HCT116 (cell line): ENCODE data around the gene XYLT1. TPM values are rescaled to one million over a fixed set of nuclear protein-coding genes. Genes with fewer than 3 reads are reported as not detected.

Experiments
- ATAC-seq: fragments of 200-7000 bp; cut with Tn5 transposase; 2 replicates; pipeline ENCODE4 v1.9.1; 2020; ENCODE audit warnings: mild to moderate bottlenecking, moderate library complexity
- BruUV-seq: library from RNA; stranded (reverse); fragments of 400-500 nt; replicated peaks from 2 replicates; lab custom pipeline; 2021; lab: Mats Ljungman, UMichigan
- CTCF ChIA-PET: fragments of 300-600 bp; sonication (Branson Sonifier 250); formaldehyde crosslinking; loops from one replicate; lab custom pipeline; 2021; ENCODE audit warnings: antibody characterized with exemption; lab: Charles Lee
- POLR2A ChIA-PET: fragments of 300-600, 350-600 bp; sonication (Branson Sonifier 250); formaldehyde crosslinking; loops from one replicate; lab custom pipeline; 2021; ENCODE audit warnings: antibody characterized with exemption; lab: Charles Lee
- RAD21 ChIA-PET, 2 experiments: fragments of 300-600 bp; sonication (Branson Sonifier 250); formaldehyde crosslinking; loops; one replicate each; lab custom pipeline; 2023; ENCODE audit warnings: low total read pairs in 2 of 2; ENCODE audit not compliant: uncharacterized antibody in 2 of 2, unreplicated experiment in 2 of 2, low non-redundant PET in 1 of 2; lab: Charles Lee
- DNase-seq: peaks from one replicate; pipeline ENCODE4 v3.0.0-alpha.2; 2010; ENCODE audit warnings: low read depth, low spot score
- H2AFZ ChIP-seq: fragments of 200-600 bp; shearing (Covaris generic), sonication (generic); 2 replicates; pipeline ENCODE4 v1.6.1; 2017; ENCODE audit warnings: low read depth, mixed run types, mixed read lengths, antibody characterized with exemption, low read length; ENCODE audit not compliant: poor library complexity, severe bottlenecking
- H3K27ac ChIP-seq: 2 replicates; pipeline ENCODE4 v1.5.1; 2012; ENCODE audit warnings: low read depth, low read length
- H3K27me3 ChIP-seq: fragments of 200-600 bp; sonication (generic); 2 replicates; pipeline ENCODE4 v1.6.1; 2016; ENCODE audit warnings: mixed run types, low read length, mixed read lengths; ENCODE audit not compliant: insufficient read depth
- H3K36me3 ChIP-seq, 2 experiments: fragments of 200-500 bp in 1 of 2; fragments of 200-600 bp in 1 of 2; sonication (Bioruptor generic) in 1 of 2; sonication (generic) in 1 of 2; 2 replicates each; pipeline versions ENCODE4 v1.5.1 to v1.6.1; 2014 to 2016; ENCODE audit warnings: low read length in 2 of 2, inconsistent platforms in 1 of 2, mixed read lengths in 1 of 2, mixed run types in 1 of 2; ENCODE audit not compliant: insufficient read depth in 2 of 2, control insufficient read depth in 1 of 2
- H3K4me1 ChIP-seq, 2 experiments: fragments of 200-600 bp in 1 of 2; sonication (generic) in 1 of 2; 2 replicates each; pipeline versions ENCODE4 v1.5.1 to v1.6.1; 2012 to 2017; ENCODE audit warnings: low read length in 2 of 2, inconsistent platforms in 1 of 2, mild to moderate bottlenecking in 1 of 2, mixed read lengths in 1 of 2, mixed run types in 1 of 2, moderate library complexity in 1 of 2; ENCODE audit not compliant: insufficient read depth in 2 of 2, control insufficient read depth in 1 of 2
- H3K4me2 ChIP-seq: fragments of 200-600 bp; sonication (generic); 2 replicates; pipeline ENCODE4 v1.6.1; 2017; ENCODE audit warnings: mixed run types, low read length, mixed read lengths
- H3K4me3 ChIP-seq, 2 experiments: fragments of 200-600 bp in 1 of 2; sonication (generic) in 1 of 2; replicated peaks in 1 of 2; 2 replicates each; pipeline ENCODE4 v1.5.1; 2011 to 2016; ENCODE audit warnings: low read length in 2 of 2, control low read depth in 1 of 2, low read depth in 1 of 2, mild to moderate bottlenecking in 1 of 2, mixed read lengths in 1 of 2, mixed run types in 1 of 2
- H3K79me2 ChIP-seq: fragments of 200-600 bp; sonication (generic); 2 replicates; pipeline ENCODE4 v1.6.1; 2017; ENCODE audit warnings: mild to moderate bottlenecking, mixed run types, low read length, moderate library complexity, mixed read lengths; ENCODE audit not compliant: insufficient read depth
- H3K9ac ChIP-seq: fragments of 200-600 bp; sonication (generic); 2 replicates; pipeline ENCODE4 v1.6.1; 2016; ENCODE audit warnings: low read length, mixed read lengths
- H3K9me2 ChIP-seq: fragments of 200-600 bp; sonication (generic), shearing (Covaris generic); 2 replicates; pipeline ENCODE4 v1.6.1; 2017; ENCODE audit warnings: mixed run types, mild to moderate bottlenecking, moderate library complexity; ENCODE audit not compliant: insufficient read depth
- H3K9me3 ChIP-seq, 2 experiments: fragments of 200-500 bp in 1 of 2; fragments of 200-600 bp in 1 of 2; sonication (Bioruptor generic) in 1 of 2; sonication (generic) in 1 of 2; 2 replicates each; pipeline ENCODE4 v1.6.1; 2014 to 2017; ENCODE audit warnings: low read length in 2 of 2, mixed read lengths in 2 of 2, inconsistent platforms in 1 of 2, low read depth in 1 of 2, mild to moderate bottlenecking in 1 of 2, mixed run types in 1 of 2, moderate library complexity in 1 of 2; ENCODE audit not compliant: control insufficient read depth in 1 of 2, insufficient read depth in 1 of 2
- H4K20me1 ChIP-seq: fragments of 200-600 bp; sonication (generic), shearing (Covaris generic); 2 replicates; pipeline ENCODE4 v1.6.1; 2017; ENCODE audit warnings: mixed run types, mild to moderate bottlenecking, moderate library complexity; ENCODE audit not compliant: insufficient read depth
- CBX3 ChIP-seq: IDR thresholded peaks from 2 replicates; pipeline ENCODE4 v1.6.1; 2012; ENCODE audit warnings: low read depth
- CEBPB ChIP-seq: IDR thresholded peaks from 2 replicates; pipeline ENCODE4 v1.6.1; 2012; ENCODE audit warnings: low read depth
- ELF1 ChIP-seq: IDR thresholded peaks from 2 replicates; pipeline ENCODE4 v1.6.1; 2012; ENCODE audit warnings: low read depth, borderline replicate concordance
- EZH2 ChIP-seq: fragments of 200-600 bp; sonication (generic); IDR thresholded peaks from 2 replicates; pipeline ENCODE4 v1.6.1; 2017; ENCODE audit warnings: antibody characterized with exemption, mixed run types
- EZH2phosphoT487 ChIP-seq: fragments of 200-600 bp; IDR thresholded peaks from 2 replicates; pipeline ENCODE4 v1.6.1; 2018; ENCODE audit warnings: antibody characterized with exemption, borderline replicate concordance
- FOSL1 ChIP-seq: IDR thresholded peaks from 2 replicates; pipeline ENCODE4 v1.6.1; 2012; ENCODE audit warnings: low read depth
- JUND ChIP-seq: IDR thresholded peaks from 2 replicates; pipeline ENCODE4 v1.6.1; 2012
- POLR2A ChIP-seq: IDR thresholded peaks from 2 replicates; pipeline ENCODE4 v1.7.0; 2011; ENCODE audit warnings: borderline replicate concordance; ENCODE audit not compliant: insufficient read depth, insufficient read length; ENCODE audit errors: extremely low read depth
- SP1 ChIP-seq: IDR thresholded peaks from 2 replicates; pipeline ENCODE4 v1.6.1; 2012; ENCODE audit warnings: low read depth
- SRF ChIP-seq: IDR thresholded peaks from 2 replicates; pipeline ENCODE4 v1.6.1; 2012; ENCODE audit warnings: low read depth
- YY1 ChIP-seq: IDR thresholded peaks from 2 replicates; pipeline ENCODE4 v1.6.1; 2011; ENCODE audit warnings: low read length, low read depth, moderate library complexity, mild to moderate bottlenecking; ENCODE audit not compliant: insufficient replicate concordance; ENCODE audit errors: extremely low read depth
- ZFX ChIP-seq: fragments of 450-650 bp; IDR thresholded peaks from 2 replicates; pipeline ENCODE4 v1.6.1; 2017
- ZNF274 ChIP-seq: fragments of 200-500 bp; sonication (Bioruptor generic); IDR thresholded peaks from 2 replicates; pipeline ENCODE4 v1.6.1; 2014; ENCODE audit warnings: mild to moderate bottlenecking, low read depth, low read length, inconsistent platforms
- intact Hi-C: fragments of 100-400 bp; cut with micrococcal nuclease; formaldehyde crosslinking; loops from 2 replicates; pipeline ENCODE4 v1.10.0; 2022
- total RNA-seq: library from RNA; stranded (reverse); gene quantifications from one replicate; pipeline ENCODE4 v1.2.1, GENCODE V29; 2021; ENCODE audit not compliant: unreplicated experiment
- TF ChIP-seq, protein P1 (sequence below): IDR thresholded peaks from 2 replicates; pipeline ENCODE4 v1.6.1; 2011; ENCODE audit warnings: mild to moderate bottlenecking, low read length, moderate library complexity; ENCODE audit not compliant: insufficient replicate concordance; ENCODE audit errors: extremely low read depth
- TF ChIP-seq, protein P2 (sequence below): IDR thresholded peaks from 2 replicates; pipeline ENCODE4 v1.6.1; 2012; ENCODE audit warnings: low read depth
- TF ChIP-seq, protein P3 (sequence below), 3 experiments: fragments of 200-600 bp in 1 of 3; sonication (generic) in 1 of 3; IDR thresholded peaks in 2 of 3; conservative IDR thresholded peaks in 1 of 3; 2 replicates each; pipeline ENCODE4 v1.5.1; 2012 to 2017; ENCODE audit warnings: low read depth in 2 of 3, low read length in 2 of 3, antibody characterized with exemption in 1 of 3, borderline replicate concordance in 1 of 3, control low read depth in 1 of 3, mild to moderate bottlenecking in 1 of 3, mixed read lengths in 1 of 3, mixed run types in 1 of 3, moderate library complexity in 1 of 3; ENCODE audit not compliant: insufficient read depth in 1 of 3

Gene XYLT1
- total RNA-seq, 1 experiment from 2014 or later, result 4.5 TPM

DNA sequence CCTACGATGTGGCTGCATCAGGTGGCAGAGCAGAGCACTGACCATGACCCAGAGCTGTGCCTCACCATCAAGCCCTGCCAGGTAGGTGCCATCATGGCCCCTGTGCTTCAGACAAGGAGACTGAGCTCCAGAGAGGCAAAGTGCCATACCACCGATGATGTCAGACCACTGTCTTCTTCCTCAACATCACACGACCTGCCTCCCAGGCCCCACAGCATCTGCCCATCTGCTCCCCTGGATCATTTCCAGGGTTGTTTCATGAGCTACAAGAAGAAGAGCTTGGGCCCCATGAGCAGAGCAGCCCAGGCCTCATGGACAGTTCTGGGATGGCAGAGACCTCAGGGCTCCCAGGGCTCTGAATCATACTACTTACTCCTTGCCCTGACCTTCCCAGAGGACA lies 9.9 kb downstream of the XYLT1 start (continued):
- no peak for TF ChIP-seq YY1

DNA sequence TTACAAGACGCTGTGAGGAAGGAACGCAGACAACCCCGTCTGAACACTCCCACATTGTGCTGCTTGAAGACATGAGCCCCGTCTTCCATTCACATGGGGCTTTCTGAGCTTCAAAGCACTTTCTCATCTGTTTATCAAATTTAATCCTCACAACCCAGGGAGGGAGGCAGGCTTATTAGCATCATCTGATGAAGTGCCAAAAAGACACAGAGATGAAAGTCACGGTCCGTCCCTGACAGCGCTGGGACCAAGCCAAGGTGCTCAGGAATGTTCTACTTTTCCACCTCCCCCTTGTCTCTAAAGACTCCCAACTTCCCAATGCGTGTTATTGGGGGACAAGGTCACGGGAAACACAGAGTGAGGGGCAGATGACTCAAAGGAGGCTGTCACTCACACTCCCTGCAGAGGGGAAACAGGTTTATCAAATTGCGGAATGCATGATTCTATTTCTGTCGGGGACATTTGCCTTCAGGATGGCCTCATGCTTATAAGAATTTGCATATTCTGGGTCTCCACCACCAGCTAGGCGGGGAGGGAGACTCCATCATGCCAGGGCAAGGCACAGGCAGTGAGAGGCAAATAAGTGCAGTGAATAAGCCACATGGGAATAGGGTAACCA lies 10.7 kb downstream of the XYLT1 start:
- Histone ChIP-seq H3K79me2 (no peaks in the 10 kb centered on the region), H3K27me3 (no peaks in the 10 kb centered on the region), H3K9ac (no peak overlapping the region), H3K27ac (no peak overlapping the region), H3K4me2 (no peak overlapping the region), H3K4me3 (no peak overlapping the region), H3K4me1 (no peaks in the 10 kb centered on the region), H3K9me2 (no peaks in the 10 kb centered on the region), H4K20me1 (no peaks in the 10 kb centered on the region), H3K36me3 (no peaks in the 10 kb centered on the region), H3K9me3 (no peaks in the 10 kb centered on the region), H2AFZ (no peak overlapping the region)
- CTCF ChIA-PET, result no interaction called here
- no peak for DNase-seq
- TF ChIP-seq EZH2 (no peak), ZNF274 (no peak), FOSL1 (no peak), SRF (no peak), CEBPB (no peak), ZFX (no peak), CBX3 (no peak), ELF1 (no peak), POLR2A (no peak), SP1 (no peak), JUND (no peak), YY1 (no peak), EZH2phosphoT487 (no peak)
- TF ChIP-seq, protein P1, sequence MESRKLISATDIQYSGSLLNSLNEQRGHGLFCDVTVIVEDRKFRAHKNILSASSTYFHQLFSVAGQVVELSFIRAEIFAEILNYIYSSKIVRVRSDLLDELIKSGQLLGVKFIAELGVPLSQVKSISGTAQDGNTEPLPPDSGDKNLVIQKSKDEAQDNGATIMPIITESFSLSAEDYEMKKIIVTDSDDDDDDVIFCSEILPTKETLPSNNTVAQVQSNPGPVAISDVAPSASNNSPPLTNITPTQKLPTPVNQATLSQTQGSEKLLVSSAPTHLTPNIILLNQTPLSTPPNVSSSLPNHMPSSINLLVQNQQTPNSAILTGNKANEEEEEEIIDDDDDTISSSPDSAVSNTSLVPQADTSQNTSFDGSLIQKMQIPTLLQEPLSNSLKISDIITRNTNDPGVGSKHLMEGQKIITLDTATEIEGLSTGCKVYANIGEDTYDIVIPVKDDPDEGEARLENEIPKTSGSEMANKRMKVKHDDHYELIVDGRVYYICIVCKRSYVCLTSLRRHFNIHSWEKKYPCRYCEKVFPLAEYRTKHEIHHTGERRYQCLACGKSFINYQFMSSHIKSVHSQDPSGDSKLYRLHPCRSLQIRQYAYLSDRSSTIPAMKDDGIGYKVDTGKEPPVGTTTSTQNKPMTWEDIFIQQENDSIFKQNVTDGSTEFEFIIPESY, result no peak
- TF ChIP-seq, protein P2, sequence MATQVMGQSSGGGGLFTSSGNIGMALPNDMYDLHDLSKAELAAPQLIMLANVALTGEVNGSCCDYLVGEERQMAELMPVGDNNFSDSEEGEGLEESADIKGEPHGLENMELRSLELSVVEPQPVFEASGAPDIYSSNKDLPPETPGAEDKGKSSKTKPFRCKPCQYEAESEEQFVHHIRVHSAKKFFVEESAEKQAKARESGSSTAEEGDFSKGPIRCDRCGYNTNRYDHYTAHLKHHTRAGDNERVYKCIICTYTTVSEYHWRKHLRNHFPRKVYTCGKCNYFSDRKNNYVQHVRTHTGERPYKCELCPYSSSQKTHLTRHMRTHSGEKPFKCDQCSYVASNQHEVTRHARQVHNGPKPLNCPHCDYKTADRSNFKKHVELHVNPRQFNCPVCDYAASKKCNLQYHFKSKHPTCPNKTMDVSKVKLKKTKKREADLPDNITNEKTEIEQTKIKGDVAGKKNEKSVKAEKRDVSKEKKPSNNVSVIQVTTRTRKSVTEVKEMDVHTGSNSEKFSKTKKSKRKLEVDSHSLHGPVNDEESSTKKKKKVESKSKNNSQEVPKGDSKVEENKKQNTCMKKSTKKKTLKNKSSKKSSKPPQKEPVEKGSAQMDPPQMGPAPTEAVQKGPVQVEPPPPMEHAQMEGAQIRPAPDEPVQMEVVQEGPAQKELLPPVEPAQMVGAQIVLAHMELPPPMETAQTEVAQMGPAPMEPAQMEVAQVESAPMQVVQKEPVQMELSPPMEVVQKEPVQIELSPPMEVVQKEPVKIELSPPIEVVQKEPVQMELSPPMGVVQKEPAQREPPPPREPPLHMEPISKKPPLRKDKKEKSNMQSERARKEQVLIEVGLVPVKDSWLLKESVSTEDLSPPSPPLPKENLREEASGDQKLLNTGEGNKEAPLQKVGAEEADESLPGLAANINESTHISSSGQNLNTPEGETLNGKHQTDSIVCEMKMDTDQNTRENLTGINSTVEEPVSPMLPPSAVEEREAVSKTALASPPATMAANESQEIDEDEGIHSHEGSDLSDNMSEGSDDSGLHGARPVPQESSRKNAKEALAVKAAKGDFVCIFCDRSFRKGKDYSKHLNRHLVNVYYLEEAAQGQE, result no peak
- TF ChIP-seq, protein P3, sequence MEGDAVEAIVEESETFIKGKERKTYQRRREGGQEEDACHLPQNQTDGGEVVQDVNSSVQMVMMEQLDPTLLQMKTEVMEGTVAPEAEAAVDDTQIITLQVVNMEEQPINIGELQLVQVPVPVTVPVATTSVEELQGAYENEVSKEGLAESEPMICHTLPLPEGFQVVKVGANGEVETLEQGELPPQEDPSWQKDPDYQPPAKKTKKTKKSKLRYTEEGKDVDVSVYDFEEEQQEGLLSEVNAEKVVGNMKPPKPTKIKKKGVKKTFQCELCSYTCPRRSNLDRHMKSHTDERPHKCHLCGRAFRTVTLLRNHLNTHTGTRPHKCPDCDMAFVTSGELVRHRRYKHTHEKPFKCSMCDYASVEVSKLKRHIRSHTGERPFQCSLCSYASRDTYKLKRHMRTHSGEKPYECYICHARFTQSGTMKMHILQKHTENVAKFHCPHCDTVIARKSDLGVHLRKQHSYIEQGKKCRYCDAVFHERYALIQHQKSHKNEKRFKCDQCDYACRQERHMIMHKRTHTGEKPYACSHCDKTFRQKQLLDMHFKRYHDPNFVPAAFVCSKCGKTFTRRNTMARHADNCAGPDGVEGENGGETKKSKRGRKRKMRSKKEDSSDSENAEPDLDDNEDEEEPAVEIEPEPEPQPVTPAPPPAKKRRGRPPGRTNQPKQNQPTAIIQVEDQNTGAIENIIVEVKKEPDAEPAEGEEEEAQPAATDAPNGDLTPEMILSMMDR (IDR thresholded peaks at IDR 0.05 in 2 of 3, conservative IDR thresholded peaks at IDR 0.05 in 1 of 3; ENCODE audit: borderline replicate concordance in 1 of 3, insufficient read depth in 1 of 3, low read depth in 2 of 3, low read length in 2 of 3), result no peak
- intact Hi-C loops, result loop anchor here (10.0 kb wide), 1 partner anchor 595 kb away; no protein-coding TSS in a partner anchor
- POLR2A ChIA-PET, result no interaction called here
- no TSS peak for BruUV-seq
- ATAC-seq, result no peak
- RAD21 ChIA-PET, result no interaction called here
